GM21526 (cell line): Measurements from ENCODE around the gene ABL1.

Source experiments
- ATAC-seq: cut with Tn5 transposase; IDR thresholded peaks from one replicate; pipeline ENCODE4 v1.9.1; 2021; ENCODE audit warnings: moderate library complexity; ENCODE audit not compliant: unreplicated experiment, low FRiP score

ABL1 gene

GRCh38 chr9:130913599-130914416, 78.8 kb downstream of the ABL1 start:
- ATAC-seq = no peak

- ATAC-seq = no peak
These were observed 79.5 kb downstream of the ABL1 start for GRCh38 chr9:130914417-130915095.

GRCh38 chr9:130915096-130915447, 80.0 kb downstream of the ABL1 start:
- no peak for ATAC-seq

GRCh38 chr9:130917168-130917960, 82.3 kb downstream of the ABL1 start:
- ATAC-seq = no peak

- no peak for ATAC-seq
These were observed 83.2 kb downstream of the ABL1 start for GRCh38 chr9:130918101-130918825.

GRCh38 chr9:130918826-130919558, 83.9 kb downstream of the ABL1 start:
- ATAC-seq = no peak

- ATAC-seq = no peak
These were observed 84.6 kb downstream of the ABL1 start for GRCh38 chr9:130919559-130920145.

GRCh38 chr9:130920233-130920632, 85.2 kb downstream of the ABL1 start:
- no peak for ATAC-seq

GRCh38 chr9:130920762-130921299, 85.8 kb downstream of the ABL1 start:
- no peak for ATAC-seq

- ATAC-seq = no peak
These were observed 86.4 kb downstream of the ABL1 start for GRCh38 chr9:130921300-130921988.

GRCh38 chr9:130921989-130922892, 87.2 kb downstream of the ABL1 start:
- ATAC-seq = no peak

GRCh38 chr9:130922893-130923610, 88.0 kb downstream of the ABL1 start:
- ATAC-seq = no peak

- ATAC-seq = no peak
These were observed 88.8 kb downstream of the ABL1 start for GRCh38 chr9:130923611-130924447.

GRCh38 chr9:130924448-130924788, 89.4 kb downstream of the ABL1 start:
- ATAC-seq = no peak

- no peak for ATAC-seq
These were observed 90.1 kb downstream of the ABL1 start for GRCh38 chr9:130925050-130925678.

GRCh38 chr9:130927338-130927737, 92.3 kb downstream of the ABL1 start:
- ATAC-seq = no peak
